Measurements from ENCODE around the gene RPN2. TPM values are rescaled to one million over a fixed set of nuclear protein-coding genes. Genes with fewer than 3 reads are reported as not detected.
"Not testable (repeated sequence)": the region's sequence is repeated elsewhere in the genome, so short reads cannot be mapped to it uniquely, and the experiment has no call there.

RPN2 gene
- total RNA-seq = 128 TPM

- DNase-seq (ENCODE audit: low spot score) (peak; percentile 99), ATAC-seq (peak; percentile 94)
These were observed at the start of gene RPN2, which contains the start of gene MROH8 for GRCh38 chr20:37178839-37179682. Gene RPN2, plus strand, starts transcription at chr20:37179330. Its CDS starts 27 bp downstream, at chr20:37179357. Gene MROH8, minus strand, starts transcription at chr20:37179548.

GRCh38 chr20:37131486-37131885 lies 47.6 kb upstream of the RPN2 start:
- ATAC-seq = no peak

DNA sequence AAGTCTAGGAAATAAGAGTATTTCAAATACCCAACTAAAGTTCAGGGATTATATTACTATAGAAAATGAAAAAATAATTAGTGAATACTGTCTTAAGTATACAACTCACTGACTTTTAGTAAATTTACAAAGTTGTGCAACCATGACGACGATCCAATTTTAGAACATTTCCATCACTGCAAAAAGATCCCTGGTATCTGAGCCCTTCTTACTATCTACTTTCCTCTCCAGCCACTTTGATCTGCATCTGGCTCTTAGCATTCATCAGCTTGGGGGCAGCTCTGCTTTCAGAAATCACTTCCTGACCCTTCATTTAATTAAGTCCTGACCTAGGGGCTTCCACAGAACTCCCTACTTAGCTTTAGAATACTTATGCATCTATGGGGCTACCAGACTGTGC lies 45.2 kb upstream of the RPN2 start:
- ATAC-seq = no peak
- no peak for DNase-seq (ENCODE audit: low spot score)

More at GRCh38 chr20:37131486-37131885, 47.6 kb upstream of the RPN2 start:
- no peak for DNase-seq (ENCODE audit: low spot score)

- DNase-seq (ENCODE audit: low spot score) = no peak
- no peak for ATAC-seq
These were observed 41.6 kb upstream of the RPN2 start for GRCh38 chr20:37137547-37137946.

- DNase-seq (ENCODE audit: low spot score) = no peak
These were observed 36.4 kb upstream of the RPN2 start for GRCh38 chr20:37142708-37143107.

DNA sequence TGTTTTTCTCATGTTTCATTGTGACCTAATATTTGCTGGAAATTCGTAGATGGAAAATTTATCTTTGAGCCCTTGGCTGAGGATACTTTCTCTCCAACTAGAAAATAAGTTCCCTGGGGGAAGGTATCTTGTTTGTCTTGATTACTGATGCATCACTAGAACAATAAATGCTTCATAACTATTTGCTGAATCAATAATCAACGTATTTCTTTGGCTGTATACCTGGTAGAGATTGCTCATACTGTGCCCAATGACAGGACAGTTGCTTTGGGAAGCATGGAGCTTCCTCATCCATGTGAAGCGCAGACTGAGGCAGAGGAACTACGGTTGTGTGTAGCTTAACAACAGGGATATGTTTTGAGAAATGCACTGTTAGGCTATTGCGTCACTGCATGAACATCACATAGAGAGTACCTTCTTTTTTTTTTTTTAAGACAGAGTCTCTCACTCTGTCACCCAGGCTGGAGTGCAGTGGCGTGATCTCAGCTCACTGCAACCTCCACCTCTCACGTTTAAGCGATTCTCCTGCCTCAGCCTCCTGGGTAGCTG lies 34.2 kb upstream of the RPN2 start:
- DNase-seq (ENCODE audit: low spot score) (no peak), ATAC-seq (no peak)

More at GRCh38 chr20:37142708-37143107, 36.4 kb upstream of the RPN2 start:
- ATAC-seq = no peak

GRCh38 chr20:37147250-37147649 lies 31.9 kb upstream of the RPN2 start:
- DNase-seq (ENCODE audit: low spot score) = no peak
- ATAC-seq = no peak

- not testable (repeated sequence) for DNase-seq (ENCODE audit: low spot score); ATAC-seq
These were observed 28.3 kb upstream of the RPN2 start for GRCh38 chr20:37150864-37151263.

- DNase-seq (ENCODE audit: low spot score) (no peak), ATAC-seq (no peak)
These were observed 27.6 kb upstream of the RPN2 start for GRCh38 chr20:37151529-37151928.

DNA sequence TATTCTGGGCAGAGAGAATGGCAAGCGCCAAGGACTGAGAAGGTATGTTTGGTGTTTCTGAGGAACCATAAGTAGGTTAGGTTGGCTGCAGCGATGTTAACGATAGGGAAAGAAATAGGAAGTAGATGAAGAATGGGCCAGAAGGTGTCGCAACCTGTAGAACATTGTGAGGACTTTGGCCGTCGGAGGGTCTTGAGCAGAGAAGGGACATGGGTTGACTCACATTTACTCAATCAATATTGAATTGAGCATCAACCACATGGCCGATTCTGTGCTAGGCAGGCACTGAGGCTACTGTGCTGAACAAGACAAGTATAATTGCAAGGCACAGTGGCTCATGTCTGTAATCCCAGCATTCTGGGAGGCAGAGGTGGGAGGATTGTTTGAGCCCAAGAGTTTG lies 26.8 kb upstream of the RPN2 start:
- ATAC-seq = no peak

GRCh38 chr20:37154684-37155298 lies 24.3 kb upstream of the RPN2 start:
- DNase-seq (ENCODE audit: low spot score) (no peak), ATAC-seq (no peak)

More for the DNA sequence above, 26.8 kb upstream of the RPN2 start:
- DNase-seq (ENCODE audit: low spot score) = no peak

DNA sequence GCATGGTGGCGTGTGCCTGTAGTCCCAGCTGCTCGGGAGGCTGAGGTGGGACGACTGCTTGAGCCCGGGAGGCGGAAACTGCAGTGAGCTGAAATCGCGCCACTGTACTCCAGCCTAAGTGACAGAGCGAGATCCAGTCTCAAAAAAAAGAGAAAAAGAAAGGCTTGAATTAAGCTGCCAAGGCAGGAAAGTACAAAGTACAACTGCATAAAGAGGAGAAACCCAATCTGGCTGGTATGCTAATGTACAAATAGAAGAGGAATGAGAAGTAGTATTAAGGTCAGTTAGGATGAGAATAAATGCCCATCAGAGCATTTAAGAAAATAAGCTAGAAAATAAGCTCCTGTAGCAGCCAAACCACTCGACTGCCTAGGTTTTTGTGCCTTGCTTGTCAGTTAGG lies 23.1 kb upstream of the RPN2 start:
- DNase-seq (ENCODE audit: low spot score) (no peak), ATAC-seq (peak; percentile 91)

GRCh38 chr20:37158248-37158647 lies 20.9 kb upstream of the RPN2 start:
- ATAC-seq = no peak

GRCh38 chr20:37160683-37161082 lies 18.4 kb upstream of the RPN2 start:
- DNase-seq (ENCODE audit: low spot score) (no peak), ATAC-seq (no peak)

More at GRCh38 chr20:37158248-37158647, 20.9 kb upstream of the RPN2 start:
- no peak for DNase-seq (ENCODE audit: low spot score)

GRCh38 chr20:37161830-37162549 lies 17.1 kb upstream of the RPN2 start:
- no peak for DNase-seq (ENCODE audit: low spot score)
- no peak for ATAC-seq

GRCh38 chr20:37162646-37163045 lies 16.5 kb upstream of the RPN2 start:
- no peak for DNase-seq (ENCODE audit: low spot score)
- no peak for ATAC-seq

GRCh38 chr20:37163832-37164554 lies 15.1 kb upstream of the RPN2 start:
- no peak for DNase-seq (ENCODE audit: low spot score)
- no peak for ATAC-seq

GRCh38 chr20:37165031-37165430 lies 14.1 kb upstream of the RPN2 start:
- DNase-seq (ENCODE audit: low spot score) (no peak), ATAC-seq (no peak)

DNA sequence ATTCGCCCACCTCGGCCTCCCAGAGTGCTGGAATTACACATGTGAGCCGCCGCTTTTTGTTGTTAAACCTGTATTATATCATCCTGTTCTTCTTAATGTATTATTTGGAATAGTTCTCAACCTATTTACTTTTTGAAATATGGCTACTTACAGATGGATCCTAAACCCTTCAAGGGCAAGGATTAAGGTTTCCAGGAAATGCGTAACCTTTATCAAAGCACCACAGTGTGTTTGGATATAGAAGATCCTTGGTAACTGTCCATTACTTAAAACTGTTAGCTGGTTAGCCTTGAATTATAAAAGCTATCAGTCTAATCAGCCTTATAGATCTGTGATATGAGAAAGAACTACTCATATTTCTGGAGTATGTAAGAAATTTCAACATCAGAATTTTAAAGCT lies 12.3 kb upstream of the RPN2 start:
- DNase-seq (ENCODE audit: low spot score) = no peak
- no peak for ATAC-seq

DNA sequence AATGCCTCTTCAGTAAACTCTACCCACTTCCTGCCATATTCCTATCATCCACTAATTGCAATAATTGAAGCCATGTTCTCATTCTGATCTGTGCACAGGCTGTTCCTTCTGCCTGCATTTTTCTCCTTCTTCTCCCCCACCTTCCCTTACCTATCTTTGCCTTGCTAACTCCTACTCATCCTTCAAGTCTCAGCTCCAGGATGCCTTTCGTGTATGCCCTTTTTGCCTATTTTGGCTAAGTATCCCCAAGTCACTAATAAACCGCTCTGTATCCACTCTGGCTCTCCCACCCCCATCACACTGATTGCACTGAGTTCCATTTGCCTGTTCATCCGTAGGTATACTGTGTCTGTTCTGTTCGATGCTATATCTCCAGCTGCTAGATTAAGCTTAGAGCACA lies 6.3 kb upstream of the RPN2 start:
- ATAC-seq = no peak
- no peak for DNase-seq (ENCODE audit: low spot score)

Data from left lobe of liver (tissue), 2 donors.